ENCODE measurements around the gene SCO2. TPM values are rescaled to one million over a fixed set of nuclear protein-coding genes. Genes with fewer than 3 reads are reported as not detected.

SCO2 gene
- total and polyA plus RNA-seq, 10 of the 15 experiments (the other 5 are each of a cell fraction or from before 2014, with no cell fraction given), result 0.18 to 16.0 (median 2.4) TPM; not detected in 1

- TF ChIP-seq RAD51 (IDR thresholded peaks at IDR 0.05), result 0 out of 2 replicates have a peak, but pooled peaks have one; percentile 8
- TF ChIP-seq NR2C2 (IDR thresholded peaks at IDR 0.05; ENCODE audit: borderline replicate concordance, control insufficient read depth, insufficient read length, low read depth), result no peak
- no peak for TF ChIP-seq NKRF (conservative IDR thresholded peaks at IDR 0.05)
- peak; percentile 90 for TF ChIP-seq JUNB (IDR thresholded peaks at IDR 0.05)
- TF ChIP-seq CBX5 (IDR thresholded peaks at IDR 0.05; ENCODE audit: low read depth), result no peak
- TF ChIP-seq CREB1 (IDR thresholded peaks at IDR 0.05; ENCODE audit: low read depth), result peak; percentile 87
- TF ChIP-seq NR2C1 (IDR thresholded peaks at IDR 0.05), result no peak
- no peak for TF ChIP-seq ZNF274 (IDR thresholded peaks at IDR 0.05; ENCODE audit: insufficient read depth, insufficient read length)
- no peak for TF ChIP-seq KLF5 (IDR thresholded peaks at IDR 0.05; ENCODE audit: partially characterized antibody)
- TF ChIP-seq CEBPZ (IDR thresholded peaks at IDR 0.05; ENCODE audit: low read depth, low read length), result no peak
- TF ChIP-seq NRF1 (conservative IDR thresholded peaks at IDR 0.05; ENCODE audit: low read depth, low read length), result no peak
- no peak for TF ChIP-seq SRF (IDR thresholded peaks at IDR 0.05; ENCODE audit: low read depth in 2 of 2, low read length in 2 of 2)
- TF ChIP-seq PML (IDR thresholded peaks at IDR 0.05; ENCODE audit: low read length), result no peak
- no peak for TF ChIP-seq SIX5 (IDR thresholded peaks at IDR 0.05; ENCODE audit: low read depth, low read length, severe bottlenecking)
- TF ChIP-seq SKIL (IDR thresholded peaks at IDR 0.05; ENCODE audit: low read depth, poor library complexity, severe bottlenecking), result peak; percentile 54
- TF ChIP-seq ZNF384 (IDR thresholded peaks at IDR 0.05; ENCODE audit: borderline replicate concordance, low read depth, low read length), result no peak
- no peak for TF ChIP-seq BCLAF1 (IDR thresholded peaks at IDR 0.05)
- no peak for TF ChIP-seq ESRRA (IDR thresholded peaks at IDR 0.05; ENCODE audit: low read length)
- no peak for TF ChIP-seq USF2 (IDR thresholded peaks at IDR 0.05; ENCODE audit: borderline replicate concordance, low read depth, low read length)
- no peak for TF ChIP-seq PAX8 (IDR thresholded peaks at IDR 0.05)
Measured at GRCh38 chr22:50542416-50542927, 17.1 kb upstream of the SCO2 start (continued).

All from GM12878 (cell line).